Fibroblast of lung (primary cell): ENCODE measurements around the gene ERGIC3. TPM values are rescaled to one million over a fixed set of nuclear protein-coding genes. Genes with fewer than 3 reads are reported as not detected.

Experiments
- DNase-seq, 2 donors: peaks; one replicate each; pipeline versions ENCODE4 v3.0.0 to v3.0.0-alpha.2; 2010; ENCODE audit warnings: low read depth in 2 of 2
- H2AFZ ChIP-seq: 2 replicates; pipeline ENCODE4 v1.5.1; 2012; ENCODE audit warnings: low read length, control low read depth, inconsistent platforms
- H3K27ac ChIP-seq: 2 replicates; pipeline ENCODE4 v1.5.1; 2011; ENCODE audit warnings: low read length, control low read depth; ENCODE audit not compliant: insufficient read depth
- H3K27me3 ChIP-seq: 2 replicates; pipeline ENCODE4 v1.5.1; 2011; ENCODE audit warnings: mild to moderate bottlenecking, low read length; ENCODE audit not compliant: control insufficient read depth, insufficient read depth
- H3K36me3 ChIP-seq: 2 replicates; pipeline ENCODE4 v1.5.1; 2011; ENCODE audit warnings: low read length; ENCODE audit not compliant: control insufficient read depth, insufficient read depth
- H3K4me1 ChIP-seq: 2 replicates; pipeline ENCODE4 v1.5.1; 2011; ENCODE audit warnings: low read length; ENCODE audit not compliant: control insufficient read depth, insufficient read depth; ENCODE audit errors: extremely low read depth
- H3K4me2 ChIP-seq: 2 replicates; pipeline ENCODE4 v1.5.1; 2011; ENCODE audit warnings: low read length, control low read depth; ENCODE audit not compliant: insufficient read depth; ENCODE audit errors: extremely low read depth
- H3K4me3 ChIP-seq, 4 experiments: fragments of 200-600 bp in 1 of 4; sonication (generic) in 1 of 4; replicated peaks in 1 of 4; 2 replicates each; pipeline ENCODE4 v1.5.1; 2011 to 2016; ENCODE audit warnings: low read length in 4 of 4, low read depth in 3 of 4, mild to moderate bottlenecking in 3 of 4, control low read depth in 2 of 4, inconsistent platforms in 1 of 4, mixed read lengths in 1 of 4; ENCODE audit not compliant: insufficient read depth in 1 of 4; ENCODE audit errors: control extremely low read depth in 1 of 4
- H3K79me2 ChIP-seq: 2 replicates; pipeline ENCODE4 v1.5.1; 2012; ENCODE audit warnings: mild to moderate bottlenecking, low read length, inconsistent platforms; ENCODE audit not compliant: control insufficient read depth, insufficient read depth
- H3K9ac ChIP-seq: 2 replicates; pipeline ENCODE4 v1.5.1; 2011; ENCODE audit warnings: mild to moderate bottlenecking, low read length, control low read depth; ENCODE audit not compliant: insufficient read depth
- H3K9me3 ChIP-seq: 2 replicates; pipeline ENCODE4 v1.5.1; 2012; ENCODE audit warnings: low read depth, low read length; ENCODE audit not compliant: control insufficient read depth, insufficient read depth
- H4K20me1 ChIP-seq: 2 replicates; pipeline ENCODE4 v1.5.1; 2011; ENCODE audit warnings: low read length; ENCODE audit not compliant: control insufficient read depth, insufficient read depth; ENCODE audit errors: extremely low read depth
- EZH2 ChIP-seq: IDR thresholded peaks from 2 replicates; pipeline ENCODE4 v1.5.1; 2012; ENCODE audit warnings: low read length, control low read depth, mild to moderate bottlenecking; ENCODE audit errors: missing control alignments
- polyA plus RNA-seq, 2 donors: library from polyadenylated mRNA; depleted of rRNA in 1 of 2; stranded (reverse) in 1 of 2; unstranded in 1 of 2; fragments of >200 nt; gene quantifications; 2 replicates each; pipeline ENCODE4 v1.2.1, GENCODE V29; 2011 to 2012; ENCODE audit warnings: missing spikeins in 1 of 2
- total RNA-seq: library from RNA; depleted of rRNA; stranded (reverse); fragments of >200 nt; gene quantifications from 2 replicates; pipeline ENCODE4 v1.2.1, GENCODE V29; 2014
- TF ChIP-seq, protein P1 (sequence below), 2 donors: IDR thresholded peaks in 1 of 2; conservative IDR thresholded peaks in 1 of 2; 1 replicate in 1 of 2; 2 replicates in 1 of 2; pipeline ENCODE4 v1.5.1; 2011 to 2012; ENCODE audit warnings: low read length in 2 of 2, control low read depth in 1 of 2, inconsistent platforms in 1 of 2, low read depth in 1 of 2, mild to moderate bottlenecking in 1 of 2

The ERGIC3 gene
- total and polyA plus RNA-seq, 2 donors (not counting 1 experiment from before 2014, with no cell fraction given), result 335 to 355 TPM

DNA sequence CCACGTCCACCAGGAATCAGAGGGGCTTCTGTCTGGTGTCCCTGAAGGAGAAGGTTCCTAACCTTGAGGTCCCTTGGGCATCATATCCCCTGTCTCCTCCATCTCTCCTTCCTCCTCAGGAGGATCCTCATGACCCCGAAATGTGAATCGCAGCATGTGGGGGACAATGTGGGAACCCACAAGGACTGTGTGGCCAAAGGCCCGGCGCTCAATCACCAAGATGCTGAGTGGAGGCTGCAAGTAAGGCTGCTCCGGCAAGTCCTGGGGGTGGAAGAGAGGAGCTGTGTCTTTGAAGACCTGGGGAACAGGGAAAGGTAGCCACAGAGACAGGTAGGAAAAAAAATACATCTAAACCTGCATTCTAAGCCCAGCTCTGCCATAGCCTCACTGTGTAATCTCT lies 37.3 kb downstream of the ERGIC3 start:
- H2AFZ ChIP-seq, result no peak overlapping the region
- H3K4me3 ChIP-seq, result no peak overlapping the region
- H3K79me2 ChIP-seq, result no peaks in the 10 kb centered on the region
- DNase-seq, result no peak
- TF ChIP-seq EZH2, result no peak
- TF ChIP-seq, protein P1, sequence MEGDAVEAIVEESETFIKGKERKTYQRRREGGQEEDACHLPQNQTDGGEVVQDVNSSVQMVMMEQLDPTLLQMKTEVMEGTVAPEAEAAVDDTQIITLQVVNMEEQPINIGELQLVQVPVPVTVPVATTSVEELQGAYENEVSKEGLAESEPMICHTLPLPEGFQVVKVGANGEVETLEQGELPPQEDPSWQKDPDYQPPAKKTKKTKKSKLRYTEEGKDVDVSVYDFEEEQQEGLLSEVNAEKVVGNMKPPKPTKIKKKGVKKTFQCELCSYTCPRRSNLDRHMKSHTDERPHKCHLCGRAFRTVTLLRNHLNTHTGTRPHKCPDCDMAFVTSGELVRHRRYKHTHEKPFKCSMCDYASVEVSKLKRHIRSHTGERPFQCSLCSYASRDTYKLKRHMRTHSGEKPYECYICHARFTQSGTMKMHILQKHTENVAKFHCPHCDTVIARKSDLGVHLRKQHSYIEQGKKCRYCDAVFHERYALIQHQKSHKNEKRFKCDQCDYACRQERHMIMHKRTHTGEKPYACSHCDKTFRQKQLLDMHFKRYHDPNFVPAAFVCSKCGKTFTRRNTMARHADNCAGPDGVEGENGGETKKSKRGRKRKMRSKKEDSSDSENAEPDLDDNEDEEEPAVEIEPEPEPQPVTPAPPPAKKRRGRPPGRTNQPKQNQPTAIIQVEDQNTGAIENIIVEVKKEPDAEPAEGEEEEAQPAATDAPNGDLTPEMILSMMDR (conservative IDR thresholded peaks at IDR 0.05 in 1 of 2, IDR thresholded peaks at IDR 0.05 in 1 of 2; ENCODE audit: low read depth in 1 of 2, low read length in 2 of 2), result no peak
- H3K9ac ChIP-seq, result no peak overlapping the region
- H3K4me1 ChIP-seq, result no peaks in the 10 kb centered on the region
- H4K20me1 ChIP-seq, result no peaks in the 10 kb centered on the region
- peaks cover 2% of the 10 kb centered on the region for H3K27me3 ChIP-seq
- H3K4me2 ChIP-seq, result no peak overlapping the region
- H3K27ac ChIP-seq, result no peak overlapping the region
- no peaks in the 10 kb centered on the region for H3K9me3 ChIP-seq
- H3K36me3 ChIP-seq, result no peaks in the 10 kb centered on the region

DNA sequence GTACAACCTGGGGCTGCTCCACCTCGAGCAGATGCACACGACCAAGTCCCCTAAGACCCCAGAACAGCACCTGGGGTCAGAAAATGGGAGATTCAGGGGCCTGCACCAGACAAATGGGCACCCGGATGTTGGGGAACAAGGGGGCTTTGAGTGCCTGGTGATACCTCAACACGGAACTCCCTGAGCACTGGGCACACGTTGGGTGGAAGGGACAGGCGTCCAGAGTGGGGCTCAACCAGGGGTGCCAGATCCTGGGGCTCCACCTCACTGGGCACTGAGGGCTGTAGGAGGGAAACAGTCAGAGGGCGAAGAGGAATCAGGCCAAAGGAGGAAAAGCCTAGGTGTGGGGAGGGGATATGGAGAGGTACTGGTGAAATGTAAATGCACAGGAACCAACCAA lies 40.3 kb downstream of the ERGIC3 start:
- DNase-seq, result no peak
- H3K4me3 ChIP-seq, result no peak overlapping the region
- no peak for TF ChIP-seq EZH2
- TF ChIP-seq, protein P1 (conservative IDR thresholded peaks at IDR 0.05 in 1 of 2, IDR thresholded peaks at IDR 0.05 in 1 of 2; ENCODE audit: low read depth in 1 of 2, low read length in 2 of 2), result no peak
- no peaks in the 10 kb centered on the region for H4K20me1 ChIP-seq
- no peak overlapping the region for H3K9ac ChIP-seq
- H3K79me2 ChIP-seq, result no peaks in the 10 kb centered on the region
- H3K36me3 ChIP-seq, result no peaks in the 10 kb centered on the region
- no peaks in the 10 kb centered on the region for H3K9me3 ChIP-seq
- H2AFZ ChIP-seq, result no peak overlapping the region
- H3K4me2 ChIP-seq, result no peak overlapping the region
- no peaks in the 10 kb centered on the region for H3K4me1 ChIP-seq
- no peak overlapping the region for H3K27ac ChIP-seq
- peaks cover 2% of the 10 kb centered on the region for H3K27me3 ChIP-seq

DNA sequence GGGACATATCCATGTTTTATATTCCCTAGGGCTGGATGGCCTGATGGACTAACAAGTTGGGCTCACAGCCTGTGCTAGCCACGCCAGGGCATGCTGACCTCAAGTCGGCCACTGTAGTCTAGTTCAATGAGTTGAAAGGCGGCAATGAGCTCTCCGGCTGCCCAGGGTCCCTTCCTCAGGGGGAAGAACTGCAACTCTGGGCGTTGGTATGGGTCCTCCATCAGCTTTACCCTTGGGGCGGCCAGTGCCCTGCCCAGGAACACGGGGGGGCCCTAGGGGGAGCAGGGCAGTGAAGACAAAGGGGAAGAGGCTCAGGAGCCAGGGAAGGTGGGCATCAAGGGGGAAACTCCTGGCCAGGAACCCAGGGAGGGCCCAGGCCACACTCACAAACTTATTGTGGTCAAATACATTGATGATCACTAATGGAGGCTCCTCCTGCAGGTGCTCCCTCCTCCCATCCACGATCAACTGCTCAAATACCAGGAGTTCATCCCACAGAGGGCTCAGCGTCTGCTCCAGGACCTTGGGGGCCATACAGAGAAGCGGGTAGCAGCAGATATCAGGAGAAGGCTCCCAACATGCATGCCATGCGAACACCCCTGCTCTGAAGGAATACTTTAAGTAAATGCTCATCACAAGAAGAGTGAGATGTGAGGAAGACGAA lies 41.0 kb downstream of the ERGIC3 start:
- H3K4me3 ChIP-seq, result no peak overlapping the region
- H3K27ac ChIP-seq, result no peak overlapping the region
- no peak for DNase-seq
- H3K27me3 ChIP-seq, result peaks cover 2% of the 10 kb centered on the region
- H3K4me1 ChIP-seq, result no peaks in the 10 kb centered on the region
- H3K9me3 ChIP-seq, result no peaks in the 10 kb centered on the region
- H4K20me1 ChIP-seq, result no peaks in the 10 kb centered on the region
- no peak for TF ChIP-seq EZH2
- TF ChIP-seq, protein P1 (conservative IDR thresholded peaks at IDR 0.05 in 1 of 2, IDR thresholded peaks at IDR 0.05 in 1 of 2; ENCODE audit: low read depth in 1 of 2, low read length in 2 of 2), result no peak
- no peak overlapping the region for H3K9ac ChIP-seq
- no peaks in the 10 kb centered on the region for H3K36me3 ChIP-seq
- no peak overlapping the region for H2AFZ ChIP-seq
- H3K4me2 ChIP-seq, result no peak overlapping the region
- no peaks in the 10 kb centered on the region for H3K79me2 ChIP-seq
